Right hindlimb (tissue), 1 donor: ENCODE measurements around the gene DBX2.
"Not testable (repeated sequence)": the region's sequence is repeated elsewhere in the genome, so short reads cannot be mapped to it uniquely, and the experiment has no call there.

ENCODE experiments used
- DNase-seq: peaks from one replicate; pipeline ENCODE4 v3.0.0-alpha.2; 2018

The DBX2 gene

GRCh38 chr12:45050751-45051571 lies at the start of gene DBX2:
Gene DBX2 (minus strand): TSS chr12:45051099. CDS start chr12:45050927, 172 bp downstream.
- peak; percentile 40 for DNase-seq

GRCh38 chr12:45098766-45099165 lies 47.9 kb upstream of the DBX2 start:
- DNase-seq = no peak

- not testable (repeated sequence) for DNase-seq
Observed at GRCh38 chr12:45095417-45095816, 44.5 kb upstream of the DBX2 start.

DNA sequence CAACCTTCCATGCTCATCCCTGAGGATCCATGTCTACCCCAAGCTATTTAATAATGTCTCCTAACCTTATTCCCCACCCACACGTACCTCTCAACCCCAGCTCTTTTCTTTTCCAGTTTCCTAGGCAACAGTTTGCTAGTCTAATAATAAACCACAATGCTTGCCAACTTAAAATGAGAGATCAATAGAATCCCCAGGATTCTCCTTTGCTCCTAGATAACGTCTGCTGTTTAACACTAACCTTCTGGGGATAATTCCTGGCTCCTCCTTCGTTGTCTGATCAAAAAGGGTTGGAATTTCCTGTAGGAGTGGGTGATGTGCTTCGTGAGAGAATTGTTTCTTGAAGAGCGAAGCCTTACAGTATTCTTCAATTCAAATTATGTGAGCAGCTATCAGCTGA lies 42.2 kb upstream of the DBX2 start:
- DNase-seq = no peak

- no peak for DNase-seq
Observed at GRCh38 chr12:45089411-45090075, 38.6 kb upstream of the DBX2 start.

- no peak for DNase-seq
Observed at GRCh38 chr12:45088608-45089007, 37.7 kb upstream of the DBX2 start.

GRCh38 chr12:45084248-45084647 lies 33.3 kb upstream of the DBX2 start:
- DNase-seq = not testable (repeated sequence)

- DNase-seq = peak; percentile 23
Observed at GRCh38 chr12:45077251-45077650, 26.4 kb upstream of the DBX2 start.

DNA sequence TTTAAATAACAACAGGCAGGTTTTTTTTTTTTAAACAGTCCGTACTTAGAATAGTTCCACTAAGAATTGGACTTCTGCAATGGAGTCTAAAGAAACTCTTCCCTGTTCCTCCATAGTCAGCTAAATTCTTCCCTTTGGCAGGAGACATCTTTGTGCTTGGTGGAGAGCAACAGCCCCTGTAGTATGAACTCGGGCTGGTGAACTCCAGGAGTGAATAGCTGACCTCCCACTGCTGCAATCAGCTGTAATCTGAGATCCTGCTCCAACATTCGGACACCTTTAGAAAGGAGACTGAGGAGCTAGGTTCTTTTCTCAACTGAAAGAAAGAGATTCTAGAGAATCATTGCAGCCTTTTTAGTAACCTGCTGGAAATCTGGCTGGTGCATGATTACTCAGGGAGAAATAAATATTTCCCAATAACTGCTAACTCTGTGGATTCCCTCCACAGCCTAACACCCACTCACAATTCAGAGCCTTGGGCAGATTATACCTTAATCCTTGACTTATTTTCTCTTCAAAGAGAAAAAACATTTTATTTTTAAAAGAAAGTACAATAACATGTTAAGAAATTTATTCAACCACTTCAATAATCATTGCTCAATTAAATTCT lies 25.6 kb upstream of the DBX2 start:
- no peak for DNase-seq

GRCh38 chr12:45075587-45076282 lies 24.8 kb upstream of the DBX2 start:
- DNase-seq = no peak

DNA sequence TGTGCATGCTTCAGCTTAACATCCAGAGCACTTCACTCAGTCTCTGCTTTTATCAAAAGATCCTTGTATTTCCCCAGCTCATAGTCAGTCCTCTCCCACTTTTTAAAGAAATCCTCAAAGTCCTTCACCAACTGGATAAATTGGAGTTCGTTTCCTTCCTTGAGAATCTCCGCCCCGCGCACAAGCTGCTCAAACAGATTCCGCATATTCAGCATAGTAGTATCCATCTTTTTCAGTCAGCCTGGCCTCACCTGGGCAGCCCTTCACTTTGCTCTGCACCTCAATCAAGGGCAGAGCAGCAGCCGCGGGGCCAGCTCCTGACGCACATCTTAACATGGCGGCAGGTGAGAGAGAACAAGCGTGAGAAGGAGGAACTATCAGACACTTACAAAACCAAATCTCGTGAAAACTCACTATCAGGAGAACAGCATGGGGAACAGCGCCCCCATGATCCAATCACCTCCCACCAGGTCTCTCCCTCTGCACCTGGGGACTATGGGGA lies 14.3 kb upstream of the DBX2 start:
- DNase-seq = no peak

DNA sequence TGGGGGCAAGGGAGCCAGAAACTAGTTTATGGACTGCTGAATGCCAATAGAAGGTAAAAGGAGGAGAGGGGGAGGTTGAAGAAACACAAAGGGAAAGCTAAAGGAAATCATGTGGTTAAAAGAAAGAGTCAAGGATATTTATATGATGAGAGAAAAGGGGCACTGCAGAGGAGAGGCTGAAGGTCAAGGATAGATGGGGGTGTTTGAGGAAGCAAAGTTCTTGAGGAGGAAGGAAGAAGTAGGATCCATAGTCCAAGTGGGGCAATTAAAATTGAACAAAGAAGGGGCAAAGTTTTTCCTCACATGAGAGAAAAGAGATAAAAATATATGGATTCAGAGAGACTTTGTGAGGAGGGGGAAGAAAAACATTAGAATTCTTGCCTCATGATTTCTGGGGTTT lies 10.1 kb upstream of the DBX2 start:
- no peak for DNase-seq

DNA sequence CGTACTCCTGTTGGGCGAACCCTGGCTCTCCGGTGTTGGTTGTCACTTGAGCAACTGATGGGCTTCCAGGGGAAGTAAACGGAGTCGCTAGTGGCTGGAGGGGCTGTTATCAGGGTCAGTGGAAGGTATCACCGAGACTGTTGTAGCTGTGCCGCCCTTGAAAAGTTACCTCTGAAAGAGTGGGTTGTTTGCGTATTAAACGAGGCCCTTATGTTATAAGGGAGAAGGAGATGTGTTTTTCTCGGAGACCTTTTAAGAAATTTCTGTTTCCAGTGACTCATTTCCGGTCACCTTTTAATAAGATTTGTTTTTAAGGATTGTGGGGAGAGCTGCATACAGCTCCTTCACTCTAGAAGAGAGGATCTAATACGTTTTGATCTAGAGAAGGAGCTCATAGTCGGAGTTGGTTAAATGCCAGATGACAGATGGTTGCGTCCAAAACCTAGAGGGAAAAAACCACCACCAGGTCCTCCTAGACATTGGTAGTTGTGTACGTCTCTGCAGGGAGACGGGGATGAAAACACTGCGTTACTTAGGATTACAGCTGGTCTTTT lies 750 bp upstream of the DBX2 start:
- DNase-seq = no peak

- DNase-seq = peak; percentile 23
Observed at GRCh38 chr12:45049912-45050750, 768 bp downstream of the DBX2 start.

GRCh38 chr12:45042599-45042998 lies 8.3 kb downstream of the DBX2 start:
- no peak for DNase-seq

GRCh38 chr12:45040977-45041376 lies 9.9 kb downstream of the DBX2 start:
- no peak for DNase-seq

- DNase-seq = no peak
Observed at GRCh38 chr12:45039757-45040156, 11.1 kb downstream of the DBX2 start.

DNA sequence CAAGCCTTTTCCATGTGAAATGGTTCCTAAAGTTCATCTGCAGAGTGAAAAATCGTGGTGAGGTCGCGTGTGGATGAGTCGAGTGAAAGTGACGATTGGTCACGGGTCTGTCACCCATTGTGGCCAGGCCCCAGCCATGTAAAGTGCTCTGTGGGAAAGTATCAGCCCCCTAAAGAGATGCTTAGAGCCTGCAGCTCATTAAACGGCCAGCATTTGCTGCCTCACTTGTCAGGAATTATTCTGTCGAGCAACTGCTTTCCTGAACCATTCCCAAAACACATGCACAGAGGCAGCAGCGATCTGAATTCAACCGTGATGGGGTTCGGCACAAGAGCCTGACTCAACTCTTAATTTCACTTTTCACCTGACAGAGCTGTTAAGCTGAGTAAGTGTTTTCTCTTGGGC lies 16.0 kb downstream of the DBX2 start:
- DNase-seq = no peak

GRCh38 chr12:45017916-45018315 lies 33.0 kb downstream of the DBX2 start:
- DNase-seq = no peak

- DNase-seq = no peak
Observed at GRCh38 chr12:45014396-45014795, 36.5 kb downstream of the DBX2 start.

- DNase-seq = no peak
Observed at GRCh38 chr12:45012749-45013148, 38.1 kb downstream of the DBX2 start.

DNA sequence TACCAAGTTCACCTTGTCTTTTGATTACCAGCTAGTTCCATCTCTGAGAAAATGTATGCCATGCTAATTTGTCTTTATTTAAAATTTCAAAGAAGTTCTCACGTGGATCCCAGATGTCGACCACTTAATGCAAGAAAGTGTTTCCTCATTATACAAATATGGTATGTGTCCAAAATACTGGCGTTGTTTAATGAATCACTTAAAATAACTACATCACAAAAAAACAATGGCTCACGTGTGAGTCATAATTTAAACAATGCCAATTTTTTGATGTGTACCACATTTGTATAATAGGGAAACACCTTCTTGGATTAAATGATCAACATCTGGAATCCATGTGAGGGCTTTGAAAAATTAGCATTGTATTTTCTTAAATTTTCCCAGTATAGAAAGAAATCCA lies 40.8 kb downstream of the DBX2 start:
- no peak for DNase-seq
